ENCODE results near the gene TNNC1. TPM values are rescaled to one million over a fixed set of nuclear protein-coding genes. Genes with fewer than 3 reads are reported as not detected.

TNNC1 gene
- total and polyA plus RNA-seq, 2 donors (not counting 3 experiments of a cell fraction or from before 2014, with no cell fraction given), result 0.12 TPM; not detected in 1

GRCh38 chr3:52415800-52416199 is 38.0 kb downstream of the TNNC1 start:
- Histone ChIP-seq H2AFZ (ENCODE audit: low read depth, low read length) (no peak overlapping the region), H3K4me2 (ENCODE audit: insufficient read depth, low read length) (no peak overlapping the region), H3K9me1 (replicated peaks; ENCODE audit: control insufficient read depth, extremely low read depth, insufficient read depth, low read length) (no peaks in the 10 kb centered on the region), H3K4me3 (replicated peaks in 1 of 3; ENCODE audit: insufficient read depth in 1 of 3, low read depth in 1 of 3, low read length in 3 of 3) (no peak overlapping the region), H3K9me3 (replicated peaks; ENCODE audit: control insufficient read depth, insufficient read depth, low read length) (no peaks in the 10 kb centered on the region), H3K9ac (replicated peaks; ENCODE audit: extremely low read depth, insufficient read depth, low read length) (no peak overlapping the region), H4K20me1 (replicated peaks; ENCODE audit: control insufficient read depth, extremely low read depth, insufficient read depth, low read length) (no peaks in the 10 kb centered on the region), H3K27ac (ENCODE audit: insufficient read depth, low read depth, low read length) (no peak overlapping the region), H3K36me3 (ENCODE audit: control insufficient read depth in 2 of 2, extremely low read depth in 1 of 2, insufficient read depth in 2 of 2, low read length in 2 of 2) (no peaks in the 10 kb centered on the region), H3K79me2 (ENCODE audit: control insufficient read depth, insufficient read depth, low read length) (no peaks in the 10 kb centered on the region), H3K27me3 (ENCODE audit: control insufficient read depth in 2 of 2, insufficient read depth in 2 of 2, low read length in 2 of 2) (no peaks in the 10 kb centered on the region), H3K4me1 (ENCODE audit: control insufficient read depth, extremely low read depth, insufficient read depth, low read length) (peaks cover 12% of the 10 kb centered on the region)
- intact Hi-C loops (cut with micrococcal nuclease) (no loop called here), dilution Hi-C loops (cut with MboI; ENCODE audit: extremely low pct_ligation_motif_present, low sequenced_read_pairs) (no loop called here)
- CTCF ChIA-PET, result interaction anchor here (1.6 to 4.8 kb wide), 2 partner anchors 12 to 32 kb away, joined by 5 to 145 read pairs; partner anchors contain the start of gene SEMA3G
- no TSS peak for BruUV-seq (replicated peaks)
- DNase-seq (ENCODE audit: low read depth, low spot score), result no peak
- no peak for TF ChIP-seq EZH2 (IDR thresholded peaks at IDR 0.05; ENCODE audit: borderline replicate concordance, low read depth, low read length, severe bottlenecking)
- TF ChIP-seq, protein P1, sequence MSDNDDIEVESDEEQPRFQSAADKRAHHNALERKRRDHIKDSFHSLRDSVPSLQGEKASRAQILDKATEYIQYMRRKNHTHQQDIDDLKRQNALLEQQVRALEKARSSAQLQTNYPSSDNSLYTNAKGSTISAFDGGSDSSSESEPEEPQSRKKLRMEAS (IDR thresholded peaks at IDR 0.05; ENCODE audit: insufficient read depth, insufficient read length), result no peak
- TF ChIP-seq, protein P2, sequence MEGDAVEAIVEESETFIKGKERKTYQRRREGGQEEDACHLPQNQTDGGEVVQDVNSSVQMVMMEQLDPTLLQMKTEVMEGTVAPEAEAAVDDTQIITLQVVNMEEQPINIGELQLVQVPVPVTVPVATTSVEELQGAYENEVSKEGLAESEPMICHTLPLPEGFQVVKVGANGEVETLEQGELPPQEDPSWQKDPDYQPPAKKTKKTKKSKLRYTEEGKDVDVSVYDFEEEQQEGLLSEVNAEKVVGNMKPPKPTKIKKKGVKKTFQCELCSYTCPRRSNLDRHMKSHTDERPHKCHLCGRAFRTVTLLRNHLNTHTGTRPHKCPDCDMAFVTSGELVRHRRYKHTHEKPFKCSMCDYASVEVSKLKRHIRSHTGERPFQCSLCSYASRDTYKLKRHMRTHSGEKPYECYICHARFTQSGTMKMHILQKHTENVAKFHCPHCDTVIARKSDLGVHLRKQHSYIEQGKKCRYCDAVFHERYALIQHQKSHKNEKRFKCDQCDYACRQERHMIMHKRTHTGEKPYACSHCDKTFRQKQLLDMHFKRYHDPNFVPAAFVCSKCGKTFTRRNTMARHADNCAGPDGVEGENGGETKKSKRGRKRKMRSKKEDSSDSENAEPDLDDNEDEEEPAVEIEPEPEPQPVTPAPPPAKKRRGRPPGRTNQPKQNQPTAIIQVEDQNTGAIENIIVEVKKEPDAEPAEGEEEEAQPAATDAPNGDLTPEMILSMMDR (IDR thresholded peaks at IDR 0.05; ENCODE audit: extremely low read depth in 1 of 2, insufficient read depth in 1 of 2, low read depth in 1 of 2, low read length in 2 of 2), result no peak
- TF ChIP-seq FOS (IDR thresholded peaks at IDR 0.05; ENCODE audit: borderline replicate concordance, insufficient read depth, low read length), result no peak
- no peak for TF ChIP-seq POLR2A (IDR thresholded peaks at IDR 0.05; ENCODE audit: low read depth, low read length)
- no peak for FAIRE-seq
- POLR2A ChIA-PET, result no interaction called here

DNA sequence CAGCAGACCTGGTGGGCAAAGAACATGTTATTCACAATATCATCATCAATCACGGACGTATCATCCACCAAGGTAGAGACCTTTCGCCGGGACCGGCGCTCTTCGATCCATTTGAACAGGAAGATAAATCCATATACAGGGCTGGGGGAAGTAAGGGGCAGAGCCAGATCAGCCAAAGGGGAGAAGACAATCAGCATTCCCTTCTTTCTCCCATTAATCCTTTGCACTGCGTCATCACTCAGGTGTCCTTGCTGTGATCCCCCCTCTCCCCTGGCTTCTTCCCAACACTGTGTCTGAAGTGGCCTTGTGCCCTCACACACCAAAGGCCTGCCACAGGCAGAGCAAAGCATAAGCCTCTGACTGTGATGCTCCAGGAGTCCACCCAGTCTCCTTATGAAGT is 45.4 kb downstream of the TNNC1 start:
- no peak for DNase-seq (ENCODE audit: low read depth, low spot score)
- ChIA-PET POLR2A (no interaction called here), CTCF (no interaction called here)
- H3K9me1 ChIP-seq (replicated peaks; ENCODE audit: control insufficient read depth, extremely low read depth, insufficient read depth, low read length), result no peaks in the 10 kb centered on the region
- no peak for FAIRE-seq
- no peaks in the 10 kb centered on the region for H4K20me1 ChIP-seq (replicated peaks; ENCODE audit: control insufficient read depth, extremely low read depth, insufficient read depth, low read length)
- no peak overlapping the region for H3K27ac ChIP-seq (ENCODE audit: insufficient read depth, low read depth, low read length)
- no peaks in the 10 kb centered on the region for H3K9me3 ChIP-seq (replicated peaks; ENCODE audit: control insufficient read depth, insufficient read depth, low read length)
- H3K4me3 ChIP-seq (replicated peaks in 1 of 3; ENCODE audit: insufficient read depth in 1 of 3, low read depth in 1 of 3, low read length in 3 of 3), result no peak overlapping the region
- no peak overlapping the region for H3K9ac ChIP-seq (replicated peaks; ENCODE audit: extremely low read depth, insufficient read depth, low read length)
- H3K4me2 ChIP-seq (ENCODE audit: insufficient read depth, low read length), result peak overlapping the region; percentile 83
- H3K27me3 ChIP-seq (ENCODE audit: control insufficient read depth in 2 of 2, insufficient read depth in 2 of 2, low read length in 2 of 2), result no peaks in the 10 kb centered on the region
- no TSS peak for BruUV-seq (replicated peaks)
- dilution Hi-C loops (cut with MboI; ENCODE audit: extremely low pct_ligation_motif_present, low sequenced_read_pairs), result no loop called here
- H3K36me3 ChIP-seq (ENCODE audit: control insufficient read depth in 2 of 2, extremely low read depth in 1 of 2, insufficient read depth in 2 of 2, low read length in 2 of 2), result peaks cover 6 to 46% of the 10 kb centered on the region in 2 experiments
- TF ChIP-seq POLR2AphosphoS5 (IDR thresholded peaks at IDR 0.05; ENCODE audit: insufficient read depth, low read depth, low read length) (no peak), GATA2 (IDR thresholded peaks at IDR 0.05; ENCODE audit: insufficient read depth, insufficient read length, low read depth, low read length) (no peak), JUN (IDR thresholded peaks at IDR 0.05; ENCODE audit: borderline replicate concordance, insufficient read depth, insufficient read length, low read depth) (no peak), FOS (IDR thresholded peaks at IDR 0.05; ENCODE audit: borderline replicate concordance, insufficient read depth, low read length) (no peak), EZH2 (IDR thresholded peaks at IDR 0.05; ENCODE audit: borderline replicate concordance, low read depth, low read length, severe bottlenecking) (no peak), POLR2A (IDR thresholded peaks at IDR 0.05; ENCODE audit: low read depth, low read length) (no peak), MYC (IDR thresholded peaks at IDR 0.05; ENCODE audit: low read depth, low read length) (no peak)
- TF ChIP-seq, protein P2 (IDR thresholded peaks at IDR 0.05; ENCODE audit: extremely low read depth in 1 of 2, insufficient read depth in 1 of 2, low read depth in 1 of 2, low read length in 2 of 2), result no peak
- TF ChIP-seq, protein P1 (IDR thresholded peaks at IDR 0.05; ENCODE audit: insufficient read depth, insufficient read length), result no peak
- peaks cover 18% of the 10 kb centered on the region for H3K79me2 ChIP-seq (ENCODE audit: control insufficient read depth, insufficient read depth, low read length)
- H3K4me1 ChIP-seq (ENCODE audit: control insufficient read depth, extremely low read depth, insufficient read depth, low read length), result peaks cover 20% of the 10 kb centered on the region
- intact Hi-C loops (cut with micrococcal nuclease), result no loop called here
- no peak overlapping the region for H2AFZ ChIP-seq (ENCODE audit: low read depth, low read length)

Data from endothelial cell of umbilical vein (primary cell).